ENCODE data around the gene ONECUT3.

Gene ONECUT3

DNA sequence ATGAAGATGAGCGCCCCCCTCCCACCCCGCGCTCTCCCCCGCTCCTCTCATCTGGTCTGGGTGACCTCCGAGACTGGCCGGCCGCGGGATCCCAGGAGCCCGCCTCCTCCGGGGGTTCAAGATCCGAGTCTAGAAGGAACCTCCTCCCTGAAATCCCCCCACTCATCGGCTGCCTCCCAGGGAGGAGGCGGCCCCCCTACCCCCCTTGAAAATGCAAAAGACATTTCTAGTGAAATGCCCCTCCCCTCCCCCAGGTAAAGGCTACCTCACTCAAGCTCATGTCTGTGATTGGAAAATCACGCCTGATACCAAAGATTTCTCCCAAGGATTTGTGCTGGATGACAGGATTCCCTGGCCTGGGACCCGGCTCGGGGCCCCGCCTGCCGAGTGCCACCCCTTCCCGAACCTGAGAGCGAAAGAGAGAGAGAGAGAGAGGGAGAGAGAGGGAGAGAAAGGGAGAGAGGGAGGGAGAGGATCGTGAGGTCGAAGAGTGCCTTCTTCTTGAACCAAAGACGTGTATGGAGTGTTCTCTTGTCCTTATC is 23.4 kb downstream of the ONECUT3 start:
- DNase-seq (ENCODE audit: low read depth in 1 of 2, low spot score in 1 of 2), result no peak
- Histone ChIP-seq H3K27me3 (ENCODE audit: insufficient read depth, poor library complexity, severe bottlenecking) (peaks cover 56% of the 10 kb centered on the region), H3K4me3 (replicated peaks; ENCODE audit: insufficient read depth, low read length) (no peak overlapping the region), H3K27ac (replicated peaks) (no peak overlapping the region)
- TF ChIP-seq SPI1 (IDR thresholded peaks at IDR 0.05; ENCODE audit: borderline replicate concordance, low read depth), result no peak
- TF ChIP-seq GABPA (IDR thresholded peaks at IDR 0.05; ENCODE audit: low read depth), result no peak

- Histone ChIP-seq H3K27me3 (ENCODE audit: insufficient read depth, poor library complexity, severe bottlenecking) (peaks cover 56% of the 10 kb centered on the region), H3K4me3 (replicated peaks; ENCODE audit: insufficient read depth, low read length) (no peak overlapping the region)
Measured at GRCh38 chr19:1777149-1777548, 23.8 kb downstream of the ONECUT3 start.

GRCh38 chr19:1779574-1779973 is 26.3 kb downstream of the ONECUT3 start:
- Histone ChIP-seq H3K4me3 (replicated peaks; ENCODE audit: insufficient read depth, low read length) (no peak overlapping the region), H3K27ac (replicated peaks) (no peak overlapping the region), H3K27me3 (ENCODE audit: insufficient read depth, poor library complexity, severe bottlenecking) (peaks cover 46% of the 10 kb centered on the region)
- TF ChIP-seq POLR2AphosphoS5 (IDR thresholded peaks at IDR 0.05; ENCODE audit: low read depth), result no peak
- no peak for TF ChIP-seq REST (IDR thresholded peaks at IDR 0.05; ENCODE audit: insufficient replicate concordance, low read depth)
- no peak for TF ChIP-seq GABPA (IDR thresholded peaks at IDR 0.05; ENCODE audit: low read depth)
- no peak for DNase-seq (ENCODE audit: low read depth in 1 of 2, low spot score in 1 of 2)

More at GRCh38 chr19:1777149-1777548, 23.8 kb downstream of the ONECUT3 start:
- H3K27ac ChIP-seq (replicated peaks), result no peak overlapping the region
- TF ChIP-seq REST (IDR thresholded peaks at IDR 0.05; ENCODE audit: insufficient replicate concordance, low read depth) (no peak), SPI1 (IDR thresholded peaks at IDR 0.05; ENCODE audit: borderline replicate concordance, low read depth) (no peak), POLR2AphosphoS5 (IDR thresholded peaks at IDR 0.05; ENCODE audit: low read depth) (no peak), GABPA (IDR thresholded peaks at IDR 0.05; ENCODE audit: low read depth) (no peak)
- TF ChIP-seq, protein P1, sequence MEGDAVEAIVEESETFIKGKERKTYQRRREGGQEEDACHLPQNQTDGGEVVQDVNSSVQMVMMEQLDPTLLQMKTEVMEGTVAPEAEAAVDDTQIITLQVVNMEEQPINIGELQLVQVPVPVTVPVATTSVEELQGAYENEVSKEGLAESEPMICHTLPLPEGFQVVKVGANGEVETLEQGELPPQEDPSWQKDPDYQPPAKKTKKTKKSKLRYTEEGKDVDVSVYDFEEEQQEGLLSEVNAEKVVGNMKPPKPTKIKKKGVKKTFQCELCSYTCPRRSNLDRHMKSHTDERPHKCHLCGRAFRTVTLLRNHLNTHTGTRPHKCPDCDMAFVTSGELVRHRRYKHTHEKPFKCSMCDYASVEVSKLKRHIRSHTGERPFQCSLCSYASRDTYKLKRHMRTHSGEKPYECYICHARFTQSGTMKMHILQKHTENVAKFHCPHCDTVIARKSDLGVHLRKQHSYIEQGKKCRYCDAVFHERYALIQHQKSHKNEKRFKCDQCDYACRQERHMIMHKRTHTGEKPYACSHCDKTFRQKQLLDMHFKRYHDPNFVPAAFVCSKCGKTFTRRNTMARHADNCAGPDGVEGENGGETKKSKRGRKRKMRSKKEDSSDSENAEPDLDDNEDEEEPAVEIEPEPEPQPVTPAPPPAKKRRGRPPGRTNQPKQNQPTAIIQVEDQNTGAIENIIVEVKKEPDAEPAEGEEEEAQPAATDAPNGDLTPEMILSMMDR (IDR thresholded peaks at IDR 0.05; ENCODE audit: insufficient read depth, low read length), result no peak
- no peak for DNase-seq (ENCODE audit: low read depth in 1 of 2, low spot score in 1 of 2)

DNA sequence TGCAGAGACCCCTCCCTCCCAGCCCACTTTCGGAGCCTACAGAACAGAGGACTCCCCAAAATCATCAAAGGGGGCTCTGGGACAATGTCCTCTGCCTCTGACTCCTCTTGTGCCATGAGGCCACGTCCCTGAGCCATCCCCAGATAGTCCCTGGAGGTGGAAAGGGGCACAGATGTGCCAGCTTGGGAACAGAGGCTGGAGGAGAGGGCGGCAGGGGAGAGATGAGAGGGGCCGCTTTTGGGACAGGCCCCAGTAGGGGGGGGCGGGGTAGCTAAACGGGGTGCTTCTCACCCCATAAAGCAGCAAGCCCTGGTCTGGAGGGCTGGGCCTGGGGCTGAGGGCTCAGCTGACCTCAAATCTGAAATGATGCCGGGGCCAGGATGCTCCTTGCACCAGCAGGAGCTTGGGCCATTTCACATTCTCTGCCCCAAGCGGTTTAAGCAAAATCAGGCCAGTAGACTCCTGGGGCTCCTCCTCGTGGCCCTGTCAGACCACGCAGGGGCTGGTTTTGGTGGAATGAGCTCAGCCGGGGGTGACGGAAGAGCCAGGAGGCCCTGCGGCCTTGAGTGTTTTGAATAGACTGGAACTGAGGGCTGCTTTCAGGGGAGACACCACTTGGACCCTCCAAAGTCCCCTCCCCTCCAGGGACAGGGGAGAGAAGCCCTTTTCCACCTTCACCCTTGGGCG is 27.1 kb downstream of the ONECUT3 start:
- no peak overlapping the region for H3K4me3 ChIP-seq (replicated peaks; ENCODE audit: insufficient read depth, low read length)
- peaks cover 45% of the 10 kb centered on the region for H3K27me3 ChIP-seq (ENCODE audit: insufficient read depth, poor library complexity, severe bottlenecking)
- H3K27ac ChIP-seq (replicated peaks), result no peak overlapping the region

More for the DNA sequence above, 27.1 kb downstream of the ONECUT3 start:
- DNase-seq (ENCODE audit: low read depth in 1 of 2, low spot score in 1 of 2), result no peak
- TF ChIP-seq REST (IDR thresholded peaks at IDR 0.05; ENCODE audit: insufficient replicate concordance, low read depth) (no peak), GABPA (IDR thresholded peaks at IDR 0.05; ENCODE audit: low read depth) (no peak), POLR2AphosphoS5 (IDR thresholded peaks at IDR 0.05; ENCODE audit: low read depth) (no peak), SPI1 (IDR thresholded peaks at IDR 0.05; ENCODE audit: borderline replicate concordance, low read depth) (no peak)
- TF ChIP-seq, protein P1 (IDR thresholded peaks at IDR 0.05; ENCODE audit: insufficient read depth, low read length), result no peak
